GM12878 (cell line): Measurements from ENCODE around the gene TP53I11. TPM values are rescaled to one million over a fixed set of nuclear protein-coding genes. Genes with fewer than 3 reads are reported as not detected.

Experiments
- ATAC-seq: fragments of 200-7000 bp; cut with Tn5 transposase; 3 replicates; pipeline ENCODE4 v1.9.1; 2020; ENCODE audit warnings: mild to moderate bottlenecking, moderate library complexity
- BruUV-seq: library from RNA; stranded (reverse); fragments of 400-500 nt; replicated peaks from 2 replicates; lab custom pipeline; 2021; lab: Mats Ljungman, UMichigan
- CTCF ChIA-PET: fragments of 300-600 bp; sonication (Branson Sonifier 250); formaldehyde crosslinking; extraction: SDS; loops from one replicate; lab custom pipeline; 2021; ENCODE audit warnings: inconsistent platforms; lab: Yijun Ruan, JAX
- POLR2A ChIA-PET: fragments of 350-600 bp; formaldehyde crosslinking; extraction: SDS; loops from one replicate; lab custom pipeline; 2021; ENCODE audit warnings: inconsistent platforms; lab: Charles Lee
- RAD21 ChIA-PET: fragments of 300-600 bp; sonication (Branson Sonifier 250); formaldehyde crosslinking; loops from one replicate; lab custom pipeline; 2023; ENCODE audit warnings: antibody characterized with exemption; ENCODE audit not compliant: unreplicated experiment; lab: Charles Lee
- SMC1A ChIA-PET: fragments of 300-600 bp; sonication (Branson Sonifier 250); formaldehyde crosslinking; loops from one replicate; lab custom pipeline; 2023; ENCODE audit not compliant: unreplicated experiment, uncharacterized antibody; lab: Charles Lee
- DNase-seq: peaks from one replicate; pipeline ENCODE4 v3.0.0-alpha.2; 2011; ENCODE audit warnings: low read depth, low spot score
- FAIRE-seq: peaks from 3 replicates; lab custom pipeline; 2011; peaks lifted over from hg19 to GRCh38; lab: Jason Lieb, UNC
- H2AFZ ChIP-seq: 2 replicates; pipeline ENCODE4 v1.6.0; 2011; ENCODE audit warnings: low read depth, low read length, control low read depth; ENCODE audit not compliant: control insufficient read depth
- H3K27ac ChIP-seq: 2 replicates; pipeline ENCODE4 v1.5.1; 2011; ENCODE audit warnings: control low read depth; ENCODE audit not compliant: control insufficient read depth, insufficient read depth
- H3K27me3 ChIP-seq, 2 experiments: replicated peaks in 1 of 2; 2 replicates each; pipeline versions ENCODE4 v1.6.0 to v1.6.1; 2011; ENCODE audit warnings: low read length in 1 of 2; ENCODE audit not compliant: control insufficient read depth in 2 of 2, insufficient read depth in 2 of 2
- H3K36me3 ChIP-seq, 2 experiments: 2 replicates each; pipeline ENCODE4 v1.5.1; 2011; ENCODE audit warnings: low read length in 1 of 2; ENCODE audit not compliant: control insufficient read depth in 2 of 2, insufficient read depth in 2 of 2
- H3K4me1 ChIP-seq: 2 replicates; pipeline ENCODE4 v1.6.1; 2011; ENCODE audit warnings: mild to moderate bottlenecking, low read length, moderate library complexity, mixed read lengths; ENCODE audit not compliant: control insufficient read depth, insufficient read depth
- H3K4me2 ChIP-seq: 2 replicates; pipeline ENCODE4 v1.6.0; 2011; ENCODE audit warnings: control low read depth; ENCODE audit not compliant: control insufficient read depth, insufficient read depth
- H3K4me3 ChIP-seq: fragments of 200-600 bp; sonication (generic); 2 replicates; pipeline ENCODE4 v1.5.1; 2016
- H3K79me2 ChIP-seq: 2 replicates; pipeline ENCODE4 v1.6.0; 2011; ENCODE audit warnings: low read length; ENCODE audit not compliant: control insufficient read depth, insufficient read depth
- H3K9ac ChIP-seq: 2 replicates; pipeline ENCODE4 v1.8.0; 2011; ENCODE audit warnings: low read length, control low read depth, mixed read lengths; ENCODE audit not compliant: control insufficient read depth, insufficient read depth
- H3K9me3 ChIP-seq: replicated peaks from 3 replicates; pipeline ENCODE4 v1.5.1; 2011; ENCODE audit warnings: mild to moderate bottlenecking, low read length; ENCODE audit not compliant: control insufficient read depth, insufficient read depth
- H4K20me1 ChIP-seq: 2 replicates; pipeline ENCODE4 v1.6.0; 2011; ENCODE audit not compliant: control insufficient read depth, insufficient read depth
- CBFB ChIP-seq: IDR thresholded peaks from 2 replicates; pipeline ENCODE4 v1.6.1; 2016; ENCODE audit warnings: antibody characterized with exemption, low read depth
- CEBPZ ChIP-seq: fragments of 150-350 bp; IDR thresholded peaks from 2 replicates; pipeline ENCODE4 v1.6.1; 2016; ENCODE audit warnings: low read depth, low read length
- E2F4 ChIP-seq: IDR thresholded peaks from 2 replicates; pipeline ENCODE4 v1.6.1; 2012; ENCODE audit warnings: low read depth, low read length, improper control_type of control experiment
- JUNB ChIP-seq: IDR thresholded peaks from 2 replicates; pipeline ENCODE4 v1.6.1; 2016; ENCODE audit warnings: antibody characterized with exemption, mild to moderate bottlenecking
- JUND ChIP-seq: IDR thresholded peaks from 2 replicates; pipeline ENCODE4 v1.6.1; 2012; ENCODE audit warnings: low read depth, mild to moderate bottlenecking, low read length, improper control_type of control experiment, moderate library complexity
- MTA2 ChIP-seq: fragments of 450-650 bp; IDR thresholded peaks from 2 replicates; pipeline ENCODE4 v1.6.1; 2016; ENCODE audit warnings: low read depth, mild to moderate bottlenecking, moderate library complexity
- SIX5 ChIP-seq: IDR thresholded peaks from 2 replicates; pipeline ENCODE4 v1.6.1; 2011; ENCODE audit warnings: mild to moderate bottlenecking, low read depth, low read length, moderate library complexity; ENCODE audit not compliant: severe bottlenecking
- TCF3 ChIP-seq: IDR thresholded peaks from 2 replicates; pipeline ENCODE4 v1.6.1; 2012; ENCODE audit warnings: low read depth, mild to moderate bottlenecking, low read length, borderline replicate concordance; ENCODE audit not compliant: insufficient read depth
- USF2 ChIP-seq: IDR thresholded peaks from 2 replicates; pipeline ENCODE4 v1.6.1; 2011; ENCODE audit warnings: low read depth, low read length, improper control_type of control experiment, borderline replicate concordance
- ZBTB40 ChIP-seq: fragments of 450-650 bp; IDR thresholded peaks from 2 replicates; pipeline ENCODE4 v1.6.1; 2016; ENCODE audit warnings: mild to moderate bottlenecking, moderate library complexity, borderline replicate concordance
- WGBS: methylation state at CpG from one replicate; pipeline ENCODE4 v1.1.6; 2016; ENCODE audit warnings: low lambda C conversion rate; ENCODE audit not compliant: insufficient replicate concordance, insufficient coverage; ENCODE audit errors: missing lambda C conversion rate; 5-methylcytosine and 5-hydroxymethylcytosine counted together
- in situ Hi-C: fragments of 300-500 bp; cut with MboI; formaldehyde crosslinking; loops from 9 replicates; pipeline ENCODE4 v1.14.3; 2018; ENCODE audit warnings: mixed read lengths
- intact Hi-C: fragments of 100-400 bp; cut with micrococcal nuclease; formaldehyde crosslinking; loops from one replicate; pipeline ENCODE4 v1.14.2; 2022; ENCODE audit not compliant: unreplicated experiment
- polyA plus RNA-seq, 11 experiments: library from polyadenylated mRNA; depleted of rRNA in 4 of 11; unstranded in 6 of 11; stranded (reverse) in 5 of 11; fragments of >200 nt; fragmentation: Nextera tagmentation in 4 of 11; fragmentation: Illumina TruSeq in 1 of 11; extraction: Ambion mirVana in 4 of 11; extraction: Trizol in 1 of 11; gene quantifications; 1 replicate in 1 of 11; 2 replicates in 10 of 11; pipeline versions ENCODE4 v1.2.1 to v1.2.3, GENCODE V29; 2011 to 2016; ENCODE audit warnings: inconsistent platforms in 2 of 11, missing spikeins in 2 of 11, low read depth in 1 of 11
- total RNA-seq, 4 experiments: library from RNA; depleted of rRNA in 3 of 4; stranded (reverse); fragments of >200 nt in 3 of 4; fragmentation: Illumina TruSeq in 1 of 4; extraction: Trizol in 1 of 4; gene quantifications; 2 replicates each; pipeline versions ENCODE4 v1.2.1 to v1.2.3, GENCODE V29; 2013 to 2021

Gene TP53I11
- total and polyA plus RNA-seq, 10 of the 15 experiments (the other 5 are each of a cell fraction or from before 2014, with no cell fraction given) = 0.03 to 0.28 (median 0.17) TPM; not detected in 3

- BruUV-seq = no TSS peak
- ChIA-PET RAD21 (no interaction called here), CTCF (no interaction called here), POLR2A (no interaction called here), SMC1A (no interaction called here)
- no peaks in the 10 kb centered on the region; the same call in 1 of the 2 replicates for H4K20me1 ChIP-seq
- intact Hi-C loops (no loop called here), in situ Hi-C loops (no loop called here)
- no peaks in the 10 kb centered on the region; a peak in 1 of 4 replicates for H3K27me3 ChIP-seq
- TF ChIP-seq E2F4 (no peak), CEBPZ (no peak), MTA2 (no peak), JUNB (no peak), JUND (no peak), TCF3 (no peak), USF2 (no peak), CBFB (no peak), ZBTB40 (no peak), SIX5 (no peak)
- no peak for ATAC-seq
- H3K36me3 ChIP-seq = no peaks in the 10 kb centered on the region
- DNase-seq = no peak
- H3K4me3 ChIP-seq = no peak overlapping the region
- no peaks in the 10 kb centered on the region for H3K9me3 ChIP-seq
- H3K79me2 ChIP-seq = no peaks in the 10 kb centered on the region
- H3K4me2 ChIP-seq = no peak overlapping the region
- no peak overlapping the region for H3K9ac ChIP-seq
- H3K4me1 ChIP-seq = no peaks in the 10 kb centered on the region
- 79% methylated on average over 1 of the region's 1 CpG for WGBS
- H3K27ac ChIP-seq = no peak overlapping the region
- no peak overlapping the region for H2AFZ ChIP-seq
- FAIRE-seq = no peak
Measured at GRCh38 chr11:44889266-44889665, 61.4 kb downstream of the TP53I11 start.
